Measurements from ENCODE around the gene PAPPA.

Gene PAPPA

GRCh38 chr9:116182876-116183275 lies 29.3 kb downstream of the PAPPA start:
- DNase-seq (ENCODE audit: low spot score): no peak

- no peak for DNase-seq (ENCODE audit: low spot score)
These were observed 34.1 kb downstream of the PAPPA start for GRCh38 chr9:116187570-116188170.

GRCh38 chr9:116189683-116190082 lies 36.1 kb downstream of the PAPPA start:
- no peak for DNase-seq (ENCODE audit: low spot score)

GRCh38 chr9:116190637-116191396 lies 37.2 kb downstream of the PAPPA start:
- peak; percentile 24 for DNase-seq (ENCODE audit: low spot score)

DNA sequence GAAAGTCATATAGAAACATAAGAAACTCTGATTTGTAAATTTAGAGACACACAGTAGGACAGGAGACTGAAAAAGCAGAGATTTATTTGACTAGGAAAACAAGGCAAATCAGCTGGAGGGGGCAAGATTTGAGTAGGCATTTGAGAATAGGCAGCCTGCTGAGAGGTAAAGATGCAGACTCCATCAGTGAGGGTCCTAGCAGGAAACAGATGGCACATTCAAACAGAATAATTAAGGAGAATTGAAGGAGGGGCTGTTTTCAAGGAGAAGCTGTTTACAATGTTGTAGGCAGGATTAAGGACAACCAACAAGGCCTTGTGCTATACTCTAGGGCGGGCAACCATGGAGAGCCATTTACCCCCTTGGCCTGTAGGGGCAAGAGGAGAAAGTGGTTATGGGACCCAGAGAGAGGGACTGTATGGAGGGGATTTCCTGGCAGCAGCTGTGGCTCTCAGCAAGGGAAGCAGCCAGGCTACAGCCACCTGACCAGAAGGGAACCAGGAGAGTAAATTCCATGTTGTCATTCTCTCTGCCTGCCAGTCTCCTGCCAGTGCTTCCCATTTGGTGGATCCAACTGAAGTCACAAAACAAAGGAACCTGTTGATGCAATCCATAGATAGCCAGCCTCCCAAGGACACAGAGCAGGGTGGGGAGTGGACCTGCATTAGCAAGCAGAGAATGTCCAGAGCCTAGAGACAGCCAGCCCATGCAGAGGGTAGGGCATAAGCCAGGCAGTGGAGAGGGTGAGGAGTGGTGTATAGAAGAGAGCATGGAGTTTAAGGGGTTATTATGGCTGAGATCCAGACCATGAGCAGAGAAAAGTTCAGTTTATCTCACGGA lies 38.2 kb downstream of the PAPPA start:
- DNase-seq (ENCODE audit: low spot score): no peak

GRCh38 chr9:116193636-116194035 lies 40.0 kb downstream of the PAPPA start:
- DNase-seq (ENCODE audit: low spot score): no peak

- no peak for DNase-seq (ENCODE audit: low spot score)
These were observed 43.2 kb downstream of the PAPPA start for GRCh38 chr9:116196806-116197205.

DNA sequence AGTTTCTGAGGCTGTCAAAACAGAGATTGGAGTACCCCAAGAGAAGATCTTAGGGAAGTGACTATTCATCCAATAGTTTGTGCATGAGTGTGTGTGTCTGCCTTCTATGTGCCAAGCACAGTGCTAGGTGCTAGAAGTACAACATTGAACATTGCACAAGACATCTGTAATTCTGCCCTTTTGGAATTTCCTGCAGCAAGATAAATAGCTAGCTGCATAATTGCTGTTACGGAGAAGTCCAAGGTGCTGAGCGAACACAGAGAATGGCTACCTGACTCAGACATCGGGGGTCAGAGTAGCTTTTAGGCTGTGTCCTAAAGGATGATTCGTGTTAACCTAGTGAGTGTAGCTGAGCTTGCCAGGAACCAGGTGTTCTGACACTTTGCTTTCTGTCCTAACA lies 44.8 kb downstream of the PAPPA start:
- no peak for DNase-seq (ENCODE audit: low spot score)

DNA sequence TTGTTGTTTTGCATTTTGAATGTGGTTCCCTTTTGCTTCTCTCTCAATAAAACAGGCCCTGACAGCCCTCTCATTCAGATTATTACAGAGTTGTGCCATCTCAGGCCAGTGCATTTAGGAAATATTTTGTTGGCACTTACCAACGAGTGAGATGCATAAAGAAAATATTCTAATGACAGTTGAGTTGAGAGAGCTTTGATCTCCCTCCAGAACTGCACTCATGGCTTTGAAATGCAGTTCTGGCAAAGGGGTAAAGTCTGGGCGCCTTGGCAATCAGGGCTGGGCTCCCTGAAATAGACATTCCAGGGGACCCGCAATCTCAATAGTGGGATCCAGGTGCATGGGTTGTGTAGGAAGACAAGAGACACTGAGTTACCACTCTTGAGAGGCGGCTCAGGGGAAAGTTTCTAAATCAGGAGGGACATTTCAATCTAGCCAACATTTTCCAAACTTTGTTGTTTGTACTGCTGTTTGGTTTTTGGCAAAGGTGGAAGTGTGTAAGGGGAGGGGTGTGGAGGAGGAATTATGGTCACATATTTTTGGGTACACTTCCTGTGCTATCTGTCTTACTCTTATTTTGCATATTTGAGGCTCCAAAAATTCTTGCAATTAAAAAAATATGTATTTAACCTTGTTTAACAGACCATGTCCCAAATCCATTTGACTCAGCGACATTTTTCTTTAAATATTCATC lies 48.8 kb downstream of the PAPPA start:
- DNase-seq (ENCODE audit: low spot score): no peak

DNA sequence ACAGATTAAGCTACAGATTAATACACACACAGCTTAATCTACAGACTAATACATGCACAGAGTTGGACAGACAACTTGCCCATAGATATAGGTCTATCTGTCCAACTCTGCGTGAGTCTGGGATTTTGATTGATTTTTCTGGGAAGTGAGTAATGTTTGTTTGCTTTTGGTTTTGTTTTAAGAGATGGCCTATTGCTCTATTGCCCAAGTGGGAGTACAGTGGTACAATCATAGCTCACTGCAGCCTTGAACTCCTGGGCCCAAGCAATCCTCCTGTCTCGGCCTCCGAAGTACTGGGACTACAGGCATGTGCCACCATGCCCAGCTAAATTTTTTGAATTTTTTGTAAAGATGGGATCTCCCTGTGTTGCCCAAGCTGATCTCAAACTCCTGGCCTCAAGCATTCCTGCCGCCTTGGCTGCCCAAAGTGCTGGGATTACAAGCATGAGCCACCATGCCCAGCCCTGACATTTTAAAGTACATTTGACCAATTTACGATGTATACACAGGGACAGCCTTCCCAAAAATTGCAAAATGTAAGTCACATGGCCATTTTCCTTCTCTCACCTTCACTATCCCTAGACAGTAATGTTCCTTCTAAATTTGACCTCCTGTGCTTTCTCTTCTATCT lies 50.8 kb downstream of the PAPPA start:
- no peak for DNase-seq (ENCODE audit: low spot score)

GRCh38 chr9:116207371-116208111 lies 54.0 kb downstream of the PAPPA start:
- DNase-seq (ENCODE audit: low spot score): no peak

DNA sequence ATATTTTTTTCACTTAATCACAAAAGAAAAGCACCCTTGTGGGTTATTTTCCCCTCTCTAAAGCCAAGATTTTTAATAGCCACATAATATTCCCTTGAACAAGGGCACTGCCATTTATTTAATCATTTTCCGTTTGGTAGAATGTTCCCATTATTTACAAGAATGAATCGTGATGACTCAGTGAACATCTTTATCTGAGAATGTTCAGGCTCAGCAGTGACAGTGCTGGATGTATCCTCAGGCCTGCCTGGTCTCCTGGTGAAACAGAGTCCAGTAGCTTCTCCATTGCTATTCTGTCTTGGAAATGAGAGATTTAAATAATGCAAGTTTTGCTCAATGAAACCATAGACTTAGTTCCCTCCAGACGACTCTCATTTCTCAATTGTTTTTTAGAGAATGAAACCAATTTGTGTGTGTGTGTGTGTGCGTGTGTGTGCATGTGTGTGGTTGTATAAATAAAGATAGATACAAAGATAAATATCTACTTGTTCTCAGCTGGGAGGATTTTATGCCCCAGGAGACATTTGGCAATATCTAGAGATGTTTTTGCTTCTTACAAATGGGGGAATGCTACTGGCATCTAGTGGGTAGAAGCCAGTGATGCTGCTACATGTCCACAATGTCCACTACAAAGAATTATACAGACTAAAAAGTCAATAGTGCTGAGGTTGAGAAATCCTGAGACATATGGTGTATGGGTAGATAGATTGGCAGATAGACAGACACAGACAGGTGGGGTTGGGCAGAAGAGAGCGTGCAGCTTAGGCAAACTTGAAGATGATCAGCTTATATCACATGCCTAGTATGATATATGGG lies 55.0 kb downstream of the PAPPA start:
- no peak for DNase-seq (ENCODE audit: low spot score)

DNA sequence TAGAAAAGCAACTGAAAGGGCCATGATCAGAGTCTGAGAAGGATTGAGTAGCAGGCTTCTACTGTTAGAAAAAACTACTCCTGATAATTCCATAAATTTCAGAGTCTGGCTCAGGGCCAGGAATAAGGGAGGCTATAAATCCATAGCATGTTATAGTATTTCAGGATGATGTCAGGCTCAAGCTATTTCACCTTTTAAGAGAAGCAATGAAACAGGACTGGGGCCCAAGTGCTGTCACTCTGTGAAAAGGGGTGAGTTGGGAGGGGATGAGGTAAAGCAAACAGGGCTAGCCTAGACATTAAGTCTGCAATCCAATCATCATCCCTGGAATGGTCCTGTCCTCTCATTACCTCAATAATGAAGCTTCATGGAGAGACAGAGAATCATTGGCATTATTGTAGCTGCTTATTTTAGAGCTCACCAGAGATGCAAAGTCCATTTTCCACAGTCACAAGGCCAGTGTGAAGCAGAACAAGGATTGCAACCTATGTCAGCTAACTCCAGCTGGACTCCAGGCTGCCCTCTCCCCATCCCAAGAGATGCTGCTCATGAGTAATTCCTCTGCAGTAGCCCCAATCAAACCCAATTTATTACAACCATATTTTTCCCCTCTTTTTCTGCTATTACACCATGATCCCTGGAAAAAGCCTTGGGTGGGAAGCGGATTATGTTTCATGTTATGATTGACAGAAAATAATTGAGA lies 56.0 kb downstream of the PAPPA start:
- DNase-seq (ENCODE audit: low spot score): no peak

DNA sequence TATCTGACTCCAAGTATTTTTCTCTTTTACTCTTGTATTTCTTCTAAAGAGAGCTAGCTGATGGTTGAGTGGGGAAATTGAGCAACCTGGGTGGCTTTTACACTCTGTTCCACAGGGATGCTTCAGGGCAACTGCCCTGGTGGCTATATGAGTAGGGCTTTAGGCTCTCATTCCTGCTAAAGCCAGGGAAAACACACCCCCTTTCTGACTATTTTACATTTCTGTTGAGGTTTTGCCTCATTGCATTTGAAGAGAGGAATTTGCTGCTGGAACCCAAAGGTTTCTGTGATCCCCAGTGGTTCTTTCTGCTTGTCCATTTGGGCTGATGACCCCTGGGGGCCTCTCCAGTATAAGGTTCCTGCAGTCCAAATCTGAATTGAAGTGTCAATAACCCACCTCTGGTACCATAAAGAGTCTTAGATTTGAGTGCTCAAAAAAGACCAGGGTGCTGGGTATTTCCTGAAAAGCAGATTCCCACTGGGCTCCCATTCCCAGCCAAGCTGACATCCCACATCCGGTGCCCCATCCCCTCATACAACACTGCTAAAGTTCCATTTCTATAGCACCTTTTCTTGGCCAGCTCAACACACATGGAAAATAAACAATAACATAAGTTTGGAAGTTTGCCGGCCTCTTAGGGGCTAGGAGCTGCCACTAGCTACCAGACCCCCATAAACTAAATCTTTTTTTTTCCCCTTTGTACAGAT lies 59.5 kb downstream of the PAPPA start:
- no peak for DNase-seq (ENCODE audit: low spot score)

- DNase-seq (ENCODE audit: low spot score): no peak
These were observed 60.1 kb downstream of the PAPPA start for GRCh38 chr9:116213693-116214047.

GRCh38 chr9:116218399-116218798 lies 64.8 kb downstream of the PAPPA start:
- DNase-seq (ENCODE audit: low spot score): no peak

DNA sequence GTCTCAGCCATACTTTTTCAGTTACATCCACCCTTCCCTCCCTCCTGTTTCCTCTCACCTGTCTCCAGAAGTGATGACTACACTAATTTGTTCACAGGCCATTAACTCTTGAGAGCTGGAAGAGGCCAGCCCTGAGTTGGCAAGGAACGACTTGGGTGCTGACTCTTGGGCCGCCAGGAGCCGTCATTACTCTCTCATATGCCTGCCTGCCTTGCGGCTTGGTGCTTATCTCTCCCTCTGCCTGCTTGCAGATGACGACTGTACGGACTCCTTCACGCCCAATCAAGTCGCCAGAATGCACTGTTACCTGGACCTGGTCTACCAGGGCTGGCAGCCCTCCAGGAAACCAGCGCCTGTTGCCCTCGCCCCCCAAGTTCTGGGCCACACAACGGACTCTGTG lies 66.1 kb downstream of the PAPPA start:
- DNase-seq (ENCODE audit: low spot score): no peak

- DNase-seq (ENCODE audit: low spot score): no peak
These were observed 70.3 kb downstream of the PAPPA start for GRCh38 chr9:116223926-116224325.

DNA sequence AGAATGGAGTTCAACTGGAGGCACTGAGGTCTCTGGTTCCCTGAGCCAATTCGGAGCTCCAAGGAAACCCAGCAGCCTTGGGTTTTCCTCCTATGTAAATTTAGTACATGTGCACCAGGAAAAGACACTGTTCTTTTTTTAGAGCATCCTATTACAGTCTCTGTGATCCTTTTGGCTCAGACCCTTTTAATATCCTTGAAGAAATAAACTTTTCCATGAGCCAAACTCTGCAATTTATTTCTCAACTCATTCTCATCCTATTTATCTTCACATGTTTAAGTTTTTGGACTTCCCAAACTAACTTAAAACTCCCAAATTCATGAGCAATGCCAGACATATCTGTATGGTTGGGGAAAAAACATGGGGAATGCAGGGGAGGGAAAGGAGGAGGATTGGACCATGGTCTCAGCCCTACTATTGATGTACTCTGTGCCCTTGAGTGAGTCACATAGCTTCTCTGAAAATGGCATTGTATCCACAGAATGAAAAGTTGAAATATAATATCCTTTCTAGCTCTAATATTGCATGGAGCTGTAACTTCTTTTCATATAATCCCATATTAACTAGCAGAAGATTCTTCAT lies 76.6 kb downstream of the PAPPA start:
- DNase-seq (ENCODE audit: low spot score): no peak
